NCI-H2196 (cell line): ENCODE results near the gene CD40.

Experiments used
- DNase-seq: peaks from one replicate; lab custom pipeline; 2025; ENCODE audit not compliant: unreplicated experiment; lab: John Stamatoyannopoulos, UW

The CD40 gene

GRCh38 chr20:46145713-46146112 lies 27.6 kb downstream of the CD40 start:
- no peak for DNase-seq

GRCh38 chr20:46148313-46149208 lies 30.4 kb downstream of the CD40 start:
- DNase-seq = no peak

- no peak for DNase-seq
Measured at GRCh38 chr20:46150943-46151342, 32.8 kb downstream of the CD40 start.

- no peak for DNase-seq
Measured at GRCh38 chr20:46151936-46152335, 33.8 kb downstream of the CD40 start.

GRCh38 chr20:46152824-46153586 lies 34.9 kb downstream of the CD40 start:
- no peak for DNase-seq

- no peak for DNase-seq
Measured at GRCh38 chr20:46154305-46154704, 36.2 kb downstream of the CD40 start.

GRCh38 chr20:46154796-46155195 lies 36.7 kb downstream of the CD40 start:
- DNase-seq = no peak

- no peak for DNase-seq
Measured at GRCh38 chr20:46156065-46156464, 38.0 kb downstream of the CD40 start.

- DNase-seq = no peak
Measured at GRCh38 chr20:46157076-46157592, 39.0 kb downstream of the CD40 start.

- no peak for DNase-seq
Measured at GRCh38 chr20:46157625-46158024, 39.5 kb downstream of the CD40 start.

- DNase-seq = no peak
Measured at GRCh38 chr20:46158476-46158987, 40.4 kb downstream of the CD40 start.

GRCh38 chr20:46159101-46159897 lies 41.2 kb downstream of the CD40 start:
- DNase-seq = no peak

GRCh38 chr20:46160661-46161060 lies 42.5 kb downstream of the CD40 start:
- DNase-seq = no peak

- DNase-seq = no peak
Measured at GRCh38 chr20:46161921-46162320, 43.8 kb downstream of the CD40 start.

- DNase-seq = no peak
Measured at GRCh38 chr20:46164254-46164653, 46.1 kb downstream of the CD40 start.

- DNase-seq = no peak
Measured at GRCh38 chr20:46167080-46167479, 49.0 kb downstream of the CD40 start.

GRCh38 chr20:46168438-46168837 lies 50.3 kb downstream of the CD40 start:
- DNase-seq = no peak

- DNase-seq = no peak
Measured at GRCh38 chr20:46169245-46170171, 51.4 kb downstream of the CD40 start.

GRCh38 chr20:46171476-46171875 lies 53.4 kb downstream of the CD40 start:
- no peak for DNase-seq

- no peak for DNase-seq
Measured at GRCh38 chr20:46171909-46172308, 53.8 kb downstream of the CD40 start.
